ENCODE results near the gene FREM1. TPM values are rescaled to one million over a fixed set of nuclear protein-coding genes. Genes with fewer than 3 reads are reported as not detected.

The FREM1 gene
- total and polyA plus RNA-seq, 12 donors = 2.8 to 24.1 (median 7.1) TPM

GRCh38 chr9:14932641-14933040 lies 22.4 kb upstream of the FREM1 start:
- no peak overlapping the region for H3K27ac ChIP-seq
- no peaks in the 10 kb centered on the region for H3K36me3 ChIP-seq (replicated peaks in 1 of 2)
- TF ChIP-seq POLR2A (IDR thresholded peaks at IDR 0.05) (no peak), CTCF (IDR thresholded peaks at IDR 0.05) (no peak)
- intact Hi-C loops (cut with DNase I) = no loop called here
- no peaks in the 10 kb centered on the region for H3K27me3 ChIP-seq
- no peak overlapping the region for H3K4me3 ChIP-seq
- DNase-seq = no peak
- H3K4me1 ChIP-seq (replicated peaks in 1 of 2) = no peaks in the 10 kb centered on the region
- WGBS, 4 donors = 55 to 75% (median 70%) methylated on average over 2 of the region's 2 CpGs
- H3K9me3 ChIP-seq (replicated peaks in 1 of 3) = no peaks in the 10 kb centered on the region

- H3K4me1 ChIP-seq (replicated peaks in 1 of 2) = no peaks in the 10 kb centered on the region
These were observed 22.0 kb upstream of the FREM1 start for GRCh38 chr9:14932231-14932630.

GRCh38 chr9:14926941-14927624 lies 16.9 kb upstream of the FREM1 start:
- WGBS, 4 donors = 26 to 39% (median 33%) methylated on average over 3 of the region's 3 CpGs
- Histone ChIP-seq H3K27me3 (no peaks in the 10 kb centered on the region), H3K36me3 (replicated peaks in 1 of 2) (no peaks in the 10 kb centered on the region), H3K27ac (no peak overlapping the region), H3K9me3 (replicated peaks in 1 of 3) (no peaks in the 10 kb centered on the region), H3K4me1 (replicated peaks in 1 of 2) (no peaks in the 10 kb centered on the region), H3K4me3 (no peak overlapping the region)
- intact Hi-C loops (cut with DNase I) = no loop called here
- TF ChIP-seq POLR2A (IDR thresholded peaks at IDR 0.05) = no peak
- TF ChIP-seq CTCF (IDR thresholded peaks at IDR 0.05) = no peak
- DNase-seq = no peak

More at GRCh38 chr9:14932231-14932630, 22.0 kb upstream of the FREM1 start:
- H3K27ac ChIP-seq = no peak overlapping the region
- H3K9me3 ChIP-seq (replicated peaks in 1 of 3) = no peaks in the 10 kb centered on the region
- intact Hi-C loops (cut with DNase I) = no loop called here
- H3K27me3 ChIP-seq = no peaks in the 10 kb centered on the region
- TF ChIP-seq CTCF (IDR thresholded peaks at IDR 0.05) = no peak
- no peak for TF ChIP-seq POLR2A (IDR thresholded peaks at IDR 0.05)
- no peaks in the 10 kb centered on the region for H3K36me3 ChIP-seq (replicated peaks in 1 of 2)
- no peak for DNase-seq
- H3K4me3 ChIP-seq = no peak overlapping the region

GRCh38 chr9:14924230-14925219 lies 14.3 kb upstream of the FREM1 start:
- WGBS, 4 donors = 61 to 72% (median 69%) methylated on average over 7 of the region's 7 CpGs
- Histone ChIP-seq H3K27ac (peak overlapping the region in 1 of 5 donors; percentile 22), H3K36me3 (replicated peaks in 1 of 2) (no peaks in the 10 kb centered on the region), H3K4me3 (peak overlapping the region in 1 of 4 donors; percentile 29), H3K9me3 (replicated peaks in 1 of 3) (no peaks in the 10 kb centered on the region), H3K4me1 (replicated peaks in 1 of 2) (no peaks in the 10 kb centered on the region), H3K27me3 (no peaks in the 10 kb centered on the region)
- TF ChIP-seq CTCF (IDR thresholded peaks at IDR 0.05) (no peak), POLR2A (IDR thresholded peaks at IDR 0.05) (no peak)
- intact Hi-C loops (cut with DNase I) = no loop called here
- no peak for DNase-seq

All from adrenal gland (tissue), 12 donors.